ENCODE results near the gene IRF1.

Gene IRF1

DNA sequence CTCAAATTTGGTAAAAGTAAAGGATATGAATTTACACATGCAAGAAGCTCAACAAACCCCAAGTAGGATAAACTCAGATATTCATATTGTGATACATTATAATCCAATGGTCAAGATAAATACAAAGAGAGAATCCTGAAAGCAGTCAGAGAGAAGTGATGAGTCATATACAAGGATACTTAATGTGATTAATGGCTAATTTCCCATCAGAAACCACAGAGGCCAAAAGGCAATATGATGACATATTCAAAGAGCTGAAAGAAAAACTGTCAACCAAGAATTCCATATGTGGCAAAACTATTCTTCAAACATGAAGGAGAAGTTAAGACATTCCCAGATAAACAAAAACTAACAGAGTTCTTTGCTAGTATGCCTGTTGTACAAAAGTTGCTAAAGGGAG lies 19.5 kb upstream of the IRF1 start:
- peaks cover 45% of the 10 kb centered on the region for H3K9me3 Mint-ChIP-seq
- peaks cover 7% of the 10 kb centered on the region for H3K4me1 Mint-ChIP-seq
- H3K36me3 Mint-ChIP-seq (ENCODE audit: low read depth) = peaks cover 22% of the 10 kb centered on the region
- H3K27ac Mint-ChIP-seq = no peak overlapping the region
- DNase-seq = no peak
- H3K27me3 Mint-ChIP-seq (ENCODE audit: low read depth, poor library complexity) = no peaks in the 10 kb centered on the region
- no peak for TF ChIP-seq CTCF (IDR thresholded peaks at IDR 0.05)
- H3K4me3 Mint-ChIP-seq = no peak overlapping the region

- DNase-seq = no peak
- peak; percentile 35 for TF ChIP-seq CTCF (IDR thresholded peaks at IDR 0.05)
- peaks cover 5% of the 10 kb centered on the region for H3K36me3 Mint-ChIP-seq (ENCODE audit: low read depth)
- H3K27me3 Mint-ChIP-seq (ENCODE audit: low read depth, poor library complexity) = peaks cover 9% of the 10 kb centered on the region
- peaks cover 7% of the 10 kb centered on the region for H3K4me1 Mint-ChIP-seq
- H3K4me3 Mint-ChIP-seq = no peak overlapping the region
- no peak overlapping the region for H3K27ac Mint-ChIP-seq
- peaks cover 19% of the 10 kb centered on the region for H3K9me3 Mint-ChIP-seq
These were observed 15.6 kb upstream of the IRF1 start for GRCh38 chr5:132506094-132506692.

DNA sequence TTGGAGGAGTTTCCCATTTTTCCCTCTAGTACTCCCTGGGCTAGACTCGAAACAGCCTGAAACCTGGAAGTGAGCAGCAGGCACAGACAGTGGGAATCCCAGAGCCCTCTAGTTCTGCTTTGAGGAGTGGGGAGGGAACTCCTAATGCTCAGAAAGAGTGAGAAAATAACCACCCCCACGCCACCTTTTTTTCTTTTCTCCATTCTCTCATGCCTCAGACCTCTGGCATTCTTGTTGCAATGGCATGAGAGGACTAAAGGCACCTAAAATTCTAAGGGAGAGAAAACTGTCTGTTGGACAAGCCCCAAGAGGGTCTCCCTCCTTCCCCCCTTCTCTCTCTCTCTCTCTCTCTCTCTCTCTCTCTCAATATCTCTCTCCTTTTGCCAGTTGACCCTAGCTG lies 15.1 kb upstream of the IRF1 start:
- peaks cover 5% of the 10 kb centered on the region for H3K36me3 Mint-ChIP-seq (ENCODE audit: low read depth)
- H3K4me3 Mint-ChIP-seq = no peak overlapping the region
- peaks cover 9% of the 10 kb centered on the region for H3K27me3 Mint-ChIP-seq (ENCODE audit: low read depth, poor library complexity)
- DNase-seq = no peak
- H3K27ac Mint-ChIP-seq = no peak overlapping the region
- TF ChIP-seq CTCF (IDR thresholded peaks at IDR 0.05) = no peak
- peaks cover 7% of the 10 kb centered on the region for H3K4me1 Mint-ChIP-seq
- peaks cover 17% of the 10 kb centered on the region for H3K9me3 Mint-ChIP-seq

DNA sequence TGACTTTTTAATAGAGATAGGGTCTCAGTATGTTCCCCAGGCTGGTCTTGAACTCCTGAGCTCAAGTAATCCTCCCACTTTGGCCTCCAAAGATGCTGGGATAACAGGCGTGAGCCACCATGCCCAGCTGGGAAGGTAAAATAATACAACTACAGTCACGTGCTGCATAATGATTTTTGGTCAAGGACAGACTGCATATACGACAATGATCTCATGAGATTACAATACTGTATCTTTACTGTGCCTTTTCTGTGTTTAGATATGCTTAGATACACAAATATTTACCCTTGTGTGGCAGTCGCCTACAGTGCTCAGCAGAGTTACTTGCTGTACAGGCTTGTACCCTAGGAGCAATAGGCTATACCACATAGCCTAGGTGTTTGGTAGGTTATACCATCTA lies 14.2 kb upstream of the IRF1 start:
- Mint-ChIP-seq H3K4me3 (no peak overlapping the region), H3K9me3 (peaks cover 10% of the 10 kb centered on the region), H3K27me3 (ENCODE audit: low read depth, poor library complexity) (peaks cover 9% of the 10 kb centered on the region), H3K36me3 (ENCODE audit: low read depth) (peaks cover 2% of the 10 kb centered on the region), H3K27ac (no peak overlapping the region), H3K4me1 (peaks cover 14% of the 10 kb centered on the region)
- TF ChIP-seq CTCF (IDR thresholded peaks at IDR 0.05) = no peak
- DNase-seq = no peak

DNA sequence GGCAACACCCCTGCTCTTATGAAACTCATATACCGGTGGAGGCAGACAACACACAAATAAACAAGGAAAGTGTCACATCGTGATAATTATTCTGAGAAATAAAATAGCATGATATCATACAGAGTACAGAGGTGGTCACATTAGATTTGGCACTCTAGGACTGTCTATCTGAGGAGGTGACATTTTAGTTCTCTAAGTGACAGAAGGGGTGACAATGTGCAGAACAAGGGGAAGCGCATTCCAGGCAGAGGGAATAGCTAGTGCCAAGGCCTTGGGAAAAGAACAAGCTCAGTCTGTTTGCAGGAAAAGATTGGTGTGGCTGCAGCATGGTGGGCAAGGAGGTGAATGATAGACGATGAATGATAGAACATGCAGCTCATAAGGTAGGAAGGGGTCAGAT lies 12.7 kb upstream of the IRF1 start:
- peaks cover 24% of the 10 kb centered on the region for H3K4me1 Mint-ChIP-seq
- DNase-seq = no peak
- H3K4me3 Mint-ChIP-seq = no peak overlapping the region
- H3K27me3 Mint-ChIP-seq (ENCODE audit: low read depth, poor library complexity) = peaks cover 13% of the 10 kb centered on the region
- H3K36me3 Mint-ChIP-seq (ENCODE audit: low read depth) = no peaks in the 10 kb centered on the region
- no peak overlapping the region for H3K27ac Mint-ChIP-seq
- TF ChIP-seq CTCF (IDR thresholded peaks at IDR 0.05) = no peak
- H3K9me3 Mint-ChIP-seq = peaks cover 2% of the 10 kb centered on the region
